HG02623 (cell line): ENCODE measurements around the gene MAML3.

ENCODE experiments used
- ATAC-seq: cut with Tn5 transposase; IDR thresholded peaks from one replicate; pipeline ENCODE4 v1.9.1; 2021; ENCODE audit warnings: moderate library complexity; ENCODE audit not compliant: unreplicated experiment

The MAML3 gene

DNA sequence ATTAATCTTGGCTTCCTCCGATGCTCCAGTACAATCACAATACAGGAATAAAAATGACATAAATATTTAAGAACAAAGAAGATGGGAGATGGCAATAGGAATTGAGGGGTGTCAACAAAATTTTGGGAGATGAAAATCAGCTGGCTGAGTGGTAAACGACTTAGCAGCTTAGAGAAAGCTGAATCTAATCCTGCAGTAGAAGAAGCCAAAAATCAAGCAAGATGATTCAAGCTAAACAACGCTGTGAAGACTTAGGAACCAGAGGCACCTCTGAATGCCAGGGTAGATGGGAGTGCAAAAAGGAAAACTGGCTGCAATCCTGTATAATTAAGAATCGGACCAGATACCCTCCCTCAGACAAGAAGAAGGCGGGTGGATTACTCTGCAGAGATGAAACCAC is 273.1 kb downstream of the MAML3 start:
- ATAC-seq, result no peak

GRCh38 chr4:139878050-139878449 is 275.9 kb downstream of the MAML3 start:
- ATAC-seq, result no peak

DNA sequence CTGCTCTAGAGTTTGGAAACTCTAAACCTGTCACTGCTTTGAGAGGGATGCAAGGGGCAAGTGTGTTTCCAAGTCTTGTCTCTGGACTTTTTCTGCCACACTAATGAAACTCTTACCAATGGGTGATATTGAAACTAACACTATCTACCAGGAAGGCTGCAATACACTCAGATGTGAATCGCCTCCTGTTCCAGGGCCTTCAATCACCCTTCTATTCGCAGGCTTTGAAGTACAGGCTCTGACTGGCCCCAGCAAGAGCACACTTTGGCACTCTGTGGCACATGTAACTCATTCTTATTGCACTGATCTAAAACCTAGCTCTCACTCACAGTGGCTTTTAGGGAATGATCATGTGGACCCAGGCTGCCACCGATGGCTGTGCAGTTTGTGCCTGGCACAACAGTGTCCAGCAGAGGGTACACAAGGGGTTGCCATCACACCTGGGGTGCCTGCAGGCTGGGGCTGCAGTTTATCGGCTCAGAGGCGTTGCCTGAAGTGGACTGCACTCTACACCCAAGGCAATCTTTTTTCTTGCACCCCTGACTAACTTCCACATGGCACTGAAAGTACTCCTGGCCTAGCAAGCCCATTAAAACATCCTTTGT is 277.5 kb downstream of the MAML3 start:
- ATAC-seq, result no peak

- ATAC-seq, result no peak
Measured at GRCh38 chr4:139875411-139875825, 278.6 kb downstream of the MAML3 start.

- ATAC-seq, result no peak
Measured at GRCh38 chr4:139873111-139873860, 280.7 kb downstream of the MAML3 start.

DNA sequence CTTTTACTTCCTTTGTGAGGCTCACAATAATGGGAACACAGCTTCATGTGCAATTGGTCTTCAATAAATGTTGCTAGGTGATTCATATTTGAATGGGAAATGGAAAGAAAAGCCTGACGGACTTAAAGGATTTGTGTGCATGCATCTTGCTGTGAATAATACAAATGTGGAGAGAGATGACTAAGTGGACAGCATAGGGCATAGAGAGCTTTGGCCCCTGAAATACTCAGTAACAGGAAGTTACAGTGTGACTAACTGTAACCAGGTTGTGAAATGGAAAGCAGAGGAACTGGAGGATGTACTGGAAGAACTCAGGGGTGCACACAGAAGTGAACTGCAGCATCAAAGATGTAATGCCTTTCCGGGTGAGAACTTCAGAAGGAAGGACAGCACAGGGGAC is 281.7 kb downstream of the MAML3 start:
- no peak for ATAC-seq

DNA sequence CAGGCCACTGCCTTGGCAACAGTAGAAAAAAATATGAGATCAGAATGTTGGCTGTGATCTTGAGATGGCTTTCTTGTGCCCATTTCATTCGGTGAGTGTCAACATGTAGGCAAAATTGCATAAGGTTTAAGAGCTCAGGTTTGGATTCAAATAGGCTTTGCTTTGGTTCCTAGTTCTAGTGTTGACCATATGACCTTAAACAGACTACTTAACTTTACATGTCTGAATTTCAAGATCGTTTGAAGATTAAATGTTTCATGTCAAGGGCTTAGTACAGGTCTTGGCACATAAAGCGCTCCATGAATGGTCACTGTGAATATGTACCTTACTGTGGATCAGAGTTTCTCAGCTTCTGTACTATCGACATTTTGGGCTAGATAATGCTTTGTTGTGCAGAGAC is 284.2 kb downstream of the MAML3 start:
- ATAC-seq, result no peak

- no peak for ATAC-seq
Measured at GRCh38 chr4:139866276-139866962, 287.6 kb downstream of the MAML3 start.

GRCh38 chr4:139865537-139865936 is 288.4 kb downstream of the MAML3 start:
- ATAC-seq, result no peak

GRCh38 chr4:139863531-139863930 is 290.5 kb downstream of the MAML3 start:
- no peak for ATAC-seq

- ATAC-seq, result no peak
Measured at GRCh38 chr4:139861471-139861870, 292.5 kb downstream of the MAML3 start.

DNA sequence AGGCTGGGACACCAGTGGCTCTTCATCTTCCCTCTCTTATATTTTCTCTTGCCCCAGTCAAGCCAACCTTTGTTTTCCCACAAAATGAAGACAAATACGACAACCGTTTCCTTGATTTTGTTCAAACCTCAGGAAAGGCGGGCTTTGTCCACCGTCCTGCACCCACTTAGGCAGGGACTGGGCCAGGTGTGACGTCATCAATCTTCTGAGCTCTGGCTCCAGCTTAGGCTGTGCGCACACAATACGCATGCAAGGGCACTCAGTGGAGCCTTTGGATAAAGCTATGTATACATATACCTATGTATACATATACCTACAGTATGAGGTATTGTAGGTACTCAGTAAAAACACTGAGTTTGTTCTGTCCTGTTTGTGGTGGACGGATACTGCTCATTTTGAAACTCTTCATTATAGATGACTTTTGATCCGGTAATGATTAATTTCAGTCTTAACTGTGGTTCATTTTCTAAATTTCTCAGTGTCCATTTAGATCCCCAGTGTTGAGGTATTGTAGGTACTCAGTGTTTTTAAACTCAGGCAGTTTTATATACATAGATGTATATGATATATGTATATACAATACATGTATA is 293.5 kb downstream of the MAML3 start:
- no peak for ATAC-seq

DNA sequence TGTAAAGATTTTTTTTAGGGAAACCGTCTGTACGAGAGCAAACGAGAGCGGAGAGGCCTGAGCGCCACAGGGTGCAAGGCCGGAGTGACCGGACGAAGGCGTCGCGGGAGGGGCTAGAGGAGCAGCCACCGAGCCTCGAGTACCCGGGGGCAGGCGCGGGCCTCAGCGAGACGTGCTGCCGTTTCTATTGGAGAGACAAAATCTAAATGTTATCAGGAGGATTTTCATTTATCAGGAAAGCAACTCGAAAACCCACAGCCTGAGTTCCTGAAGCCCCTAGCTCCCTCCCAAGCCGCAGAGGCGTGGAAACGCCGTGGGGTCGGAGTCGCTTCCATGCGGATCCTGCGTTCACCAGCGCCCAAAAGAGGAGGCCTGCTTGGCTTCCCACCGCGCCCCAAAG is 294.1 kb downstream of the MAML3 start:
- no peak for ATAC-seq

- ATAC-seq, result peak; percentile 97
Measured at GRCh38 chr4:139858436-139859205, 295.4 kb downstream of the MAML3 start.

DNA sequence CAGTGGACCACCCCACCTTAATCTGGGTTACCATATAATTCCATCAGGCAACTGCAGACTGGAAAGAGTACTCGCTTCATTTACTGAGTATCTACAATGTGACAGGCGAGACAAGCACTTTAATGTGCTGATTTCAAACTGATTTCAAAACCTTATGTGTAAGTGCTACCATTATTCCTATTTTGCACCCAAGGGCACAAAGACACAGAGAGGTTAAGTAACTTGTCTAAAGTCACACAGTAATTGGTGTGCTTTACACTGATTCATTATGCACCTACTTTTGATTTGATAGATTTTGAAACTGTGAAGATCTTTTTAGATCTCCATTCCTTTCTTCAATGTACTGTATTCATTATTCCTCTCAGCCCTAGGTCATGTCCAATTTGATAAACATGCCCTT is 296.0 kb downstream of the MAML3 start:
- no peak for ATAC-seq

DNA sequence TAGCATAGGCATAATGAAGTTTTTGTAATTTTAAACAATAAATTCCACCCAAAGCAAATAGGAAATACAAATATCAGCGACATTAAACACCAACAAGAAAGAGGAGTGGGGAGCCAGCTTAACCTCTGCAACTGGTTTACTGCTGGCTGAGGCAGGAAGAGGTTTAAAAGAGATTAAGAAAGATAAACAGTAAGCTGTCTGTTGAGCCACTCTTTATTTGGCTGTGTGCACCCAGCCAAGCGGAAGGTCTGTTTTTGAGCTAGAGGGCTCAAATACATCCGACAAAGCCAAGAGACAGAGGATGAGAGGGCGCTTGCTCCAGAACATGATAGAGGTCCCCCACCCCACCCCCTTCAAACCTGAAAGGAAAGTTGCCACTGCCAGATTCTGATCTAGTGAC is 297.0 kb downstream of the MAML3 start:
- no peak for ATAC-seq

- ATAC-seq, result no peak
Measured at GRCh38 chr4:139854668-139855403, 299.1 kb downstream of the MAML3 start.

GRCh38 chr4:139853309-139853708 is 300.7 kb downstream of the MAML3 start:
- ATAC-seq, result no peak

DNA sequence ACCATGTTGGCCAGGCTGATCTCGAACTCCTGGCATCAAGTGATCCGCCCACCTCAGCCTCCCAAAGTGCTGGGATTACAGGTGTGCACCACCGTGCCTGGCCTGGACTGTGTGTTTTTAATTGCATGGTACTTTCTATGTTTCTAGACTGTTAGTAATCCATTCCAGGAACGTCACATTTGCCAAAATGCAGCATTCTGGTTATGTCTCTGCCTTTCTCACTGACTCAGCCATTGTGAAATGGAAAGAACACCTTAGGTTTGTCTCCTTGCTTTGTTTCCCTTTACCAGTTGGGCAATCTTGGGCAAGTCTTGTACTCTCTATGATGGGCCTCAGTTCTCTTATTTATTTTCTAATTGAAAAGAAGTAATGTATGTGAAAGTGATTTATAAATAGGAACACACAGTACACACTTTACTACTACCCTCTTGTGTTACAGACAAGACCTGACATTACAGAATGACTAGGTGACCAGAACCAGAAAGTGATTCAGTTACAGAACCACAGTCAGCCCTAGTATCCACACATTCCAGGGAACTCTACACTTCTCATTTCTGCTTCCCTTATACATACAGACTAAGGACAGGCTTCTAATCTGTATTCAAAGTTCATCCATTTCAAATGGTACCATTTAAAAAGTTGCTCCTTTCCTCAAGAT is 301.2 kb downstream of the MAML3 start:
- no peak for ATAC-seq

GRCh38 chr4:139851639-139852038 is 302.3 kb downstream of the MAML3 start:
- no peak for ATAC-seq
